ENCODE data around the gene MPPED1.

The MPPED1 gene

GRCh38 chr22:43431808-43432554 is 20.2 kb downstream of the MPPED1 start:
- no peak for DNase-seq (ENCODE audit: low spot score)

- no peak for DNase-seq (ENCODE audit: low spot score)
Measured at GRCh38 chr22:43432883-43433415, 21.1 kb downstream of the MPPED1 start.

- no peak for DNase-seq (ENCODE audit: low spot score)
Measured at GRCh38 chr22:43433451-43434274, 21.8 kb downstream of the MPPED1 start.

GRCh38 chr22:43434275-43434927 is 22.6 kb downstream of the MPPED1 start:
- DNase-seq (ENCODE audit: low spot score), result no peak

GRCh38 chr22:43434928-43435311 is 23.1 kb downstream of the MPPED1 start:
- no peak for DNase-seq (ENCODE audit: low spot score)

- no peak for DNase-seq (ENCODE audit: low spot score)
Measured at GRCh38 chr22:43435851-43436811, 24.3 kb downstream of the MPPED1 start.

GRCh38 chr22:43436868-43437267 is 25.1 kb downstream of the MPPED1 start:
- no peak for DNase-seq (ENCODE audit: low spot score)

DNA sequence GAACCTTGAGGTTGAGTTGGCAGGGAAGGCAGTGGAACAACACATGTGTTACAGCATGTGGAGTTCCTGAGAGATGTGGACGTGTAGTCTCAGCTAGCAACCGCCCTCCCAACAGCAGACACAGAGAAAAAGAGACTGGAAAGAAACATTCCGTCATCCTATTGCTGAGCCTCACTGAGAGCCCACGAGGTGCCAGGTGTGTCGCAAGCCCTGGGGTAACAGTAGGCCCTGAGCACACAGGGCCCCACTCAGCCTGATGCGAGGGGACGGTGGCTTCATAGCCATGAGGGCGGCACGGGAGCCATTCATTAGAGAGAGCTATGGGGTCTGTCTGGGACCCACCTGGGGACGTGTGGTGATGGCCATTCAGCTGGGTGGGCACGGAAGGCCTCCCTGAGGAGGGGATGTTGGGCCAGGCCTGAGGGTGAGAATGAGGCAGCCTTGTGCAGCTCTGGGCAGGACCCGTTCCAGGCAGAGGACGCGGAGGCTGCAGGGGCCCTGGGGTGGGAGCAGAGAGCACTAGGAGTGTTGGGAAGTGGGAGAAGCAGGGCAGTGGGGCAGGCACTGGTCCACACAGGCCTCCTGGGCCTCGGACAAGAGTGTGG is 26.2 kb downstream of the MPPED1 start:
- no peak for DNase-seq (ENCODE audit: low spot score)

- no peak for DNase-seq (ENCODE audit: low spot score)
Measured at GRCh38 chr22:43438666-43439347, 27.0 kb downstream of the MPPED1 start.

GRCh38 chr22:43439368-43440103 is 27.7 kb downstream of the MPPED1 start:
- no peak for DNase-seq (ENCODE audit: low spot score)

GRCh38 chr22:43440104-43440387 is 28.2 kb downstream of the MPPED1 start:
- DNase-seq (ENCODE audit: low spot score), result no peak

DNA sequence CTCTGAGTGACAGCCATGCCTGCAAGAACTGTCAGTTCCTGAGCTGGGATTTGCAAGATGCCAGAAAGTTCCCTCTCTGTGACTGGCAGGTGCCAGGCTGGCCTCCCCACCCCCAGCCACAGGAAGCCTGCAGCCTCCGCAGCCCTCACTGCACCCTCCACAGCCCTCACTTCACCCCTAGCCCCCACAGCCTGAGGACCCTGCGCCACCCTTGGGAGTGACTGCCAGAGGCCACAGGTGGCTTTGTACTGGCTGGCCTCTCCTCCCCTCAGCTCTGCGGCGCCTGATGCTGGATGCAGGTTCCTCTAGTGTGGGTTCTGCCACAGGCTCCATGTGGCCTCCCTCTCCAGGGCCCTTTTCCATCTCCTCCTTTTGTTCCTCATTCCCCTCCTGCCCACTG is 28.7 kb downstream of the MPPED1 start:
- DNase-seq (ENCODE audit: low spot score), result no peak

- DNase-seq (ENCODE audit: low spot score), result no peak
Measured at GRCh38 chr22:43441216-43441615, 29.4 kb downstream of the MPPED1 start.

DNA sequence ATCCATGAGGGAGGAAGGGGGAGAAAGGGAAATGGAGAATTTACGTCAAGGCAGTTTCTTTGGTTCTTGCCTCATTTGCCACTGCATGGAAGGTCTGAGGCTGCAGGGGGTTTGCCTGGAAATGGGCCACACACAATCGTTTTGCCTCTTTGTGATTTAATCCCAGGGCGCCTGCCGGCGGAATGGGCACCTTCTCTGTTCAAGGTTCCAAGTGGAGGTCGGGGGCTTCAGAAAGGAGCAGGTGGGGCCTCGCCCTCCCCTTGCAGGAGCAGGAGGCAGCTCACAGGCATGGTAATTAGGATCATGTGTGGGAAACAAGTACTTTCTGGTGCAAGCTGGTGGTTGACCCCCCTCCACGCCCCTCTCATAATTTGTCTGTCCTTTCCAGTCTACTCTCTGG is 29.9 kb downstream of the MPPED1 start:
- DNase-seq (ENCODE audit: low spot score), result no peak

DNA sequence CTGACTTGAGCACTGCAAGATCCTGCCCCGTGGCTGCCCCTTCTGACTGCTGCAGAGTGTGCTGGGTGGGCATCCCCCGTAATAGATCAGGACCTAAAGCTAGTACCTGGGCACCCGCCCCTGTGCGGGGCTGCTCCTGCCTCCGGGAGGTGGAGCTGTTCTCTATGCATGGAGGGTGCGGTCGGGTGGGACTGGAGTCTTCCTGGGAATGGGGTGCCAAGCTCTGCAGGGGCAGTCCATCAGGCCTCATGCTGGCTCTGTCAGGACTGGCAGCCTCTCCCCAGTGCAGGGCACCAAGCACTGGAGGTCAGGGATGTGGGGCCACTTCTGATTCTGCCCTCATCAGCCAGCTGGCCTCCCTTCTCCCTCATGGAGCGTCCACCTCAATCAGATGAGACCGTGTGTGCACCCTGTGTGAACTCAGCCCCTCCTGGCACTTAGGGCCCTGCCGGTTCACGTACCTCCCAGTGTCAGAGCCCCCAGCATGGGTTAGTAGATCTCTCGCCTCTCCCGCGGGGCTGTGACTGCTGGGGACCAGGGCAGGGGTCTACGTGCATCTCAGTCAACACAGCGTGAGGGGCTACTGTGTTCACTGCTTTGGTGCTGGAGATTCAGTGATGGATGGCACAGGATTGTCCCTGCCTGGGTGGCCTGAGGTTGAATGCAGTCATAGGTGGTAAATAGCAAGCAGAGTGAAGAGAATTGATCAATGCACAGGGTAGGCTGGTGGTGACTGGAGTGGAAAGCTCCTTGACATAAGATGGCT is 30.8 kb downstream of the MPPED1 start:
- DNase-seq (ENCODE audit: low spot score), result no peak

GRCh38 chr22:43443152-43443471 is 31.3 kb downstream of the MPPED1 start:
- DNase-seq (ENCODE audit: low spot score), result no peak

GRCh38 chr22:43446037-43446803 is 34.4 kb downstream of the MPPED1 start:
- DNase-seq (ENCODE audit: low spot score), result no peak

DNA sequence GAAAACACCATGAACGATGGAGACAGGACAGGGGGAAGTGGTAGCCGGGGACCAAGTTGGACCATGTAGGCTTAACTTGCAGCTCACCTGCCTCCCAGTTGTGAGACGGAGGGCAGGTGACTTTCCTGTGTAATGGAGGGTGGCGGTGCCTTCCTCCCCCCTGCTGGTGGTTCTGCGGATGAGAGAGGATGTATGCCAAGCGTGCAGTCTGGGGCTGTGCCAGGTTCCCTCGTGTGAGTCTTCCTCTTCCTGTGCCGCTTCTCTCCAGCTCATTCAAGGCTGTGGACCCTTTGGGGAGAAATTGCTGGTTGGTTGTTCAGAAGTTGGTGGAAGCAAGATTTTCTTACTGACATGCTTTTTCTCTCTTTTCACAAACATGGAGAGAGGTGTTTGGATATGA is 35.1 kb downstream of the MPPED1 start:
- no peak for DNase-seq (ENCODE audit: low spot score)

DNA sequence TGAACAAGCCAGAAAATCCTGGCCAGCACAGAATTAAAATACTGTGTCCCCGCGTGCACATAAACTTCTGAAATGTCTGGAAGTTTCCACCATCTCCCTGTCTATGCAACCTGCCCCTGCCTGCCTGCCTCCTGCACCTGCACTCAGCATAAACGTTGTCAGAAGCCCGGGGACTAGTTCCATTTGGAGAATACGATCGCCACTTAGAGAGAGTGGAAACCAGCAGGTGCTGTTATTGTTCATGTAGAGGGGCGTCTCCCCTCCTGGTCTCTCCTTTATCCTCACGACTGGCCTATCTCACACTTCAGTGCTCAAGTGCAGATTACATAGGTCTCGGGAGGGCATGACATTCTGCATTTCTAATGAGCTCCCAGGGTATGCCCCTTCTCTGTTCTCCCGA is 35.6 kb downstream of the MPPED1 start:
- no peak for DNase-seq (ENCODE audit: low spot score)

All from hematopoietic multipotent progenitor cell treated with erythropoietin and hydrocortisone succinate and interleukin-3 and kit ligand, for 17 days (in vitro differentiated cells).